Activated CD4-positive, alpha-beta T cell treated with anti-CD3 and anti-CD28 coated beads, Interleukin-2, Interleukin-4, amounts not matched to agents 100 ng/mL and 50 ng/mL, durations not matched to agents 16 hours and 8 hours (primary cell): ENCODE results near the gene MBL2.

Source experiments
- DNase-seq: peaks from one replicate; pipeline ENCODE4 v3.0.0-alpha.2; 2020; ENCODE audit warnings: low spot score

MBL2 gene

GRCh38 chr10:52772623-52773022, at the start of gene MBL2:
TSS of gene MBL2 (minus strand) at chr10:52772784. CDS start at chr10:52771635, 1,149 bp downstream.
- DNase-seq = no peak

GRCh38 chr10:52820309-52820708, 47.7 kb upstream of the MBL2 start:
- DNase-seq = no peak

- DNase-seq = peak; percentile 50
Measured at GRCh38 chr10:52818019-52818418, 45.4 kb upstream of the MBL2 start.

- DNase-seq = no peak
Measured at GRCh38 chr10:52814506-52814905, 41.9 kb upstream of the MBL2 start.

GRCh38 chr10:52811776-52812175, 39.2 kb upstream of the MBL2 start:
- DNase-seq = no peak

GRCh38 chr10:52810761-52811160, 38.2 kb upstream of the MBL2 start:
- DNase-seq = no peak

GRCh38 chr10:52807803-52808202, 35.2 kb upstream of the MBL2 start:
- no peak for DNase-seq

GRCh38 chr10:52805414-52806285, 33.1 kb upstream of the MBL2 start:
- no peak for DNase-seq

GRCh38 chr10:52801947-52802346, 29.4 kb upstream of the MBL2 start:
- DNase-seq = no peak

GRCh38 chr10:52786098-52786497, 13.5 kb upstream of the MBL2 start:
- no peak for DNase-seq

GRCh38 chr10:52785418-52785817, 12.8 kb upstream of the MBL2 start:
- DNase-seq = no peak

- DNase-seq = no peak
Measured at GRCh38 chr10:52783726-52784125, 11.1 kb upstream of the MBL2 start.

GRCh38 chr10:52782554-52782953, 10.0 kb upstream of the MBL2 start:
- no peak for DNase-seq

- no peak for DNase-seq
Measured at GRCh38 chr10:52780391-52781155, 8.0 kb upstream of the MBL2 start.

- DNase-seq = peak; percentile 53
Measured at GRCh38 chr10:52779541-52780390, 7.2 kb upstream of the MBL2 start.

- no peak for DNase-seq
Measured at GRCh38 chr10:52778511-52779392, 6.2 kb upstream of the MBL2 start.

GRCh38 chr10:52777414-52777813, 4.8 kb upstream of the MBL2 start:
- no peak for DNase-seq

- DNase-seq = no peak
Measured at GRCh38 chr10:52776471-52776903, 3.9 kb upstream of the MBL2 start.

- no peak for DNase-seq
Measured at GRCh38 chr10:52775132-52775647, 2.6 kb upstream of the MBL2 start.

- DNase-seq = no peak
Measured at GRCh38 chr10:52774600-52775106, 2.1 kb upstream of the MBL2 start.

- DNase-seq = no peak
Measured at GRCh38 chr10:52774182-52774581, 1.6 kb upstream of the MBL2 start.
